Astrocyte (in vitro differentiated cells and primary cell): ENCODE data around the gene IRAG1.

Source experiments
- CTCF ChIP-seq: IDR thresholded peaks from 2 replicates; pipeline ENCODE4 v1.5.1; 2011; ENCODE audit warnings: low read depth, mild to moderate bottlenecking, inconsistent platforms, low read length, moderate library complexity; ENCODE audit not compliant: insufficient read depth
- EZH2 ChIP-seq: IDR thresholded peaks from 2 replicates; pipeline ENCODE4 v1.6.1; 2012; ENCODE audit warnings: mild to moderate bottlenecking, low read length, inconsistent platforms; ENCODE audit not compliant: insufficient read depth

DNA sequence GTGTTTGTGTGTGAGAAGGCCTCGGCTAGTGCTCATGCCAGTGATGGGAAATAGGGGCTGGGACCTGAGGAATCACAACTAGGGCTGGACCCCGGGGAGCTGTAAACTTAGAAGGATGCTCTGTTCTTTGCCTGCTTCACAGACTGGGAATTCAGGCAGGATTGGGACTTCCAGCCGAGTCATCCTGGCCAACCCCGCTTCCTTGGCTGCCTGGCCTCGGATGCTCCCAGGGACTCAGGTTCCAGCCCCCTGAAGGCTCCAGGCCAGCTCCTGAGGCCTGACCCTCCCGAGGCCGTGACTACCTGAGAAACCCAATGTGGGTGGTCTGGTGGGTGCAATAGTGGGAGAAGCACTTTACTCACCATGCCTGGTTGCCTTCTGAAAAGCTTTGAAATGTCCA lies 44.7 kb downstream of the IRAG1 start:
- no peak for TF ChIP-seq CTCF
- no peak for TF ChIP-seq EZH2
